ENCODE measurements around the gene PLSCR2. TPM values are rescaled to one million over a fixed set of nuclear protein-coding genes. Genes with fewer than 3 reads are reported as not detected.

PLSCR2 gene
- total RNA-seq, 1 experiment from 2014 or later, result not detected

DNA sequence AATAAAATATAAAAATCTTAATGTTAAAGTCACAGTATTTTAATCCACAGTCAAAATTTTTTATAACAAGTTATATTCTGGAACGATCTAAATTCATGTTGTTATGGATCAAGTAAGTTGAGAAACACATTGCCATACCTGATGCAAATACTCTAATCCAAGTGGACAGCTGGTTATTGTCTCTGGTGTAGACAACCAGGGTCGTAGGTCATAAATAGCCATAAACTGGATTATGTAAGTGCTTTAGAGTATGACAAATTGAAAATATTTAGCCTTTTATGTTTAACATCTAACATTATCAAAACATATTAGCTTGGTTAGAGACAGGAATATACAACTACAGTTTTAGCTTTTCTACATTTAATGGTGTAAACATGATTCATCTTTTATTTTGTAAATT is 53.0 kb downstream of the PLSCR2 start:
- H3K4me1 ChIP-seq (ENCODE audit: control insufficient read depth in 1 of 2, insufficient read depth in 2 of 2, low read length in 2 of 2), result no peaks in the 10 kb centered on the region
- no peak overlapping the region for H3K27ac ChIP-seq (ENCODE audit: low read depth, low read length)
- intact Hi-C loops (cut with micrococcal nuclease), result no loop called here
- no peaks in the 10 kb centered on the region for H3K79me2 ChIP-seq (ENCODE audit: insufficient read depth, low read length)
- ChIA-PET POLR2A (no interaction called here), RAD21 (ENCODE audit: low non-redundant PET in 1 of 2, low total read pairs in 2 of 2, uncharacterized antibody in 2 of 2, unreplicated experiment in 2 of 2) (no interaction called here), CTCF (no interaction called here)
- no peaks in the 10 kb centered on the region for H4K20me1 ChIP-seq (ENCODE audit: insufficient read depth)
- no peak overlapping the region for H3K4me2 ChIP-seq (ENCODE audit: low read length)
- DNase-seq (ENCODE audit: low read depth, low spot score) (no peak), ATAC-seq (no peak)
- no TSS peak for BruUV-seq (replicated peaks)
- TF ChIP-seq JUND (IDR thresholded peaks at IDR 0.05) (no peak), ELF1 (IDR thresholded peaks at IDR 0.05; ENCODE audit: borderline replicate concordance, low read depth) (no peak), EGR1 (IDR thresholded peaks at IDR 0.05; ENCODE audit: low read depth) (no peak), CBX3 (IDR thresholded peaks at IDR 0.05; ENCODE audit: low read depth) (no peak), SP1 (IDR thresholded peaks at IDR 0.05; ENCODE audit: low read depth) (no peak), POLR2A (IDR thresholded peaks at IDR 0.05; ENCODE audit: borderline replicate concordance, extremely low read depth, insufficient read depth, insufficient read length) (no peak), SRF (IDR thresholded peaks at IDR 0.05; ENCODE audit: low read depth) (no peak), FOSL1 (IDR thresholded peaks at IDR 0.05; ENCODE audit: low read depth) (no peak), YY1 (IDR thresholded peaks at IDR 0.05; ENCODE audit: extremely low read depth, insufficient replicate concordance, low read depth, low read length) (no peak)
- TF ChIP-seq, protein P1, sequence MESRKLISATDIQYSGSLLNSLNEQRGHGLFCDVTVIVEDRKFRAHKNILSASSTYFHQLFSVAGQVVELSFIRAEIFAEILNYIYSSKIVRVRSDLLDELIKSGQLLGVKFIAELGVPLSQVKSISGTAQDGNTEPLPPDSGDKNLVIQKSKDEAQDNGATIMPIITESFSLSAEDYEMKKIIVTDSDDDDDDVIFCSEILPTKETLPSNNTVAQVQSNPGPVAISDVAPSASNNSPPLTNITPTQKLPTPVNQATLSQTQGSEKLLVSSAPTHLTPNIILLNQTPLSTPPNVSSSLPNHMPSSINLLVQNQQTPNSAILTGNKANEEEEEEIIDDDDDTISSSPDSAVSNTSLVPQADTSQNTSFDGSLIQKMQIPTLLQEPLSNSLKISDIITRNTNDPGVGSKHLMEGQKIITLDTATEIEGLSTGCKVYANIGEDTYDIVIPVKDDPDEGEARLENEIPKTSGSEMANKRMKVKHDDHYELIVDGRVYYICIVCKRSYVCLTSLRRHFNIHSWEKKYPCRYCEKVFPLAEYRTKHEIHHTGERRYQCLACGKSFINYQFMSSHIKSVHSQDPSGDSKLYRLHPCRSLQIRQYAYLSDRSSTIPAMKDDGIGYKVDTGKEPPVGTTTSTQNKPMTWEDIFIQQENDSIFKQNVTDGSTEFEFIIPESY (IDR thresholded peaks at IDR 0.05; ENCODE audit: extremely low read depth, insufficient replicate concordance, low read length), result no peak
- TF ChIP-seq, protein P2, sequence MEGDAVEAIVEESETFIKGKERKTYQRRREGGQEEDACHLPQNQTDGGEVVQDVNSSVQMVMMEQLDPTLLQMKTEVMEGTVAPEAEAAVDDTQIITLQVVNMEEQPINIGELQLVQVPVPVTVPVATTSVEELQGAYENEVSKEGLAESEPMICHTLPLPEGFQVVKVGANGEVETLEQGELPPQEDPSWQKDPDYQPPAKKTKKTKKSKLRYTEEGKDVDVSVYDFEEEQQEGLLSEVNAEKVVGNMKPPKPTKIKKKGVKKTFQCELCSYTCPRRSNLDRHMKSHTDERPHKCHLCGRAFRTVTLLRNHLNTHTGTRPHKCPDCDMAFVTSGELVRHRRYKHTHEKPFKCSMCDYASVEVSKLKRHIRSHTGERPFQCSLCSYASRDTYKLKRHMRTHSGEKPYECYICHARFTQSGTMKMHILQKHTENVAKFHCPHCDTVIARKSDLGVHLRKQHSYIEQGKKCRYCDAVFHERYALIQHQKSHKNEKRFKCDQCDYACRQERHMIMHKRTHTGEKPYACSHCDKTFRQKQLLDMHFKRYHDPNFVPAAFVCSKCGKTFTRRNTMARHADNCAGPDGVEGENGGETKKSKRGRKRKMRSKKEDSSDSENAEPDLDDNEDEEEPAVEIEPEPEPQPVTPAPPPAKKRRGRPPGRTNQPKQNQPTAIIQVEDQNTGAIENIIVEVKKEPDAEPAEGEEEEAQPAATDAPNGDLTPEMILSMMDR (IDR thresholded peaks at IDR 0.05 in 2 of 3, conservative IDR thresholded peaks at IDR 0.05 in 1 of 3; ENCODE audit: borderline replicate concordance in 1 of 3, insufficient read depth in 1 of 3, low read depth in 2 of 3, low read length in 2 of 3), result no peak
- TF ChIP-seq, protein P3, sequence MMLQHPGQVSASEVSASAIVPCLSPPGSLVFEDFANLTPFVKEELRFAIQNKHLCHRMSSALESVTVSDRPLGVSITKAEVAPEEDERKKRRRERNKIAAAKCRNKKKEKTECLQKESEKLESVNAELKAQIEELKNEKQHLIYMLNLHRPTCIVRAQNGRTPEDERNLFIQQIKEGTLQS (IDR thresholded peaks at IDR 0.05), result no peak
- TF ChIP-seq, protein P4, sequence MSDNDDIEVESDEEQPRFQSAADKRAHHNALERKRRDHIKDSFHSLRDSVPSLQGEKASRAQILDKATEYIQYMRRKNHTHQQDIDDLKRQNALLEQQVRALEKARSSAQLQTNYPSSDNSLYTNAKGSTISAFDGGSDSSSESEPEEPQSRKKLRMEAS (IDR thresholded peaks at IDR 0.05), result no peak
- H3K36me3 ChIP-seq (ENCODE audit: control insufficient read depth in 1 of 2, insufficient read depth in 2 of 2, low read length in 2 of 2), result no peaks in the 10 kb centered on the region
- no peaks in the 10 kb centered on the region for H3K27me3 ChIP-seq (ENCODE audit: insufficient read depth, low read length)
- H3K9me3 ChIP-seq (ENCODE audit: control insufficient read depth in 1 of 2, insufficient read depth in 1 of 2, low read depth in 1 of 2, low read length in 2 of 2), result peaks cover 0 to 3% of the 10 kb centered on the region in 2 experiments; a peak in 1 of 4 replicates
- no peak overlapping the region for H2AFZ ChIP-seq (ENCODE audit: low read depth, low read length, poor library complexity, severe bottlenecking)
- no peak overlapping the region for H3K9ac ChIP-seq (ENCODE audit: low read length)
- H3K9me2 ChIP-seq (ENCODE audit: insufficient read depth), result no peaks in the 10 kb centered on the region
- no peak overlapping the region for H3K4me3 ChIP-seq (replicated peaks in 1 of 2; ENCODE audit: low read depth in 1 of 2, low read length in 2 of 2)
